HepG2 (cell line): ENCODE data around the gene ZDHHC18. TPM values are rescaled to one million over a fixed set of nuclear protein-coding genes. Genes with fewer than 3 reads are reported as not detected.

Experiments
- BRCA1 ChIP-seq: sonication (generic); formaldehyde crosslinking; IDR thresholded peaks from 2 replicates; pipeline ENCODE4 v1.4.0; 2020; ENCODE audit warnings: missing genetic modification reagents
- CEBPG ChIP-seq: IDR thresholded peaks from 2 replicates; pipeline ENCODE4 v1.6.1; 2016
- CREBL2 ChIP-seq: sonication (generic); formaldehyde crosslinking; IDR thresholded peaks from 2 replicates; pipeline ENCODE4 v1.8.1; 2023; ENCODE audit warnings: missing genetic modification reagents, mild to moderate bottlenecking, borderline replicate concordance
- E2F1 ChIP-seq: sonication (generic); formaldehyde crosslinking; IDR thresholded peaks from 2 replicates; pipeline ENCODE4 v1.5.0; 2020; ENCODE audit warnings: missing genetic modification reagents
- FOSL2 ChIP-seq: sonication (generic); formaldehyde crosslinking; IDR thresholded peaks from 2 replicates; pipeline ENCODE4 v1.4.0; 2020; ENCODE audit warnings: missing genetic modification reagents
- HDAC2 ChIP-seq: sonication (generic); formaldehyde crosslinking; IDR thresholded peaks from 2 replicates; pipeline ENCODE4 v1.4.0; 2020; ENCODE audit warnings: missing genetic modification reagents
- HHEX ChIP-seq: IDR thresholded peaks from 2 replicates; pipeline ENCODE4 v1.6.1; 2016; ENCODE audit warnings: control low read depth
- HNF4G ChIP-seq, 2 experiments: sonication (generic) in 1 of 2; formaldehyde crosslinking in 1 of 2; IDR thresholded peaks; 2 replicates each; pipeline versions ENCODE4 v1.4.0 to v1.6.1; 2011 to 2020; ENCODE audit warnings: borderline replicate concordance in 2 of 2, low read depth in 2 of 2, mild to moderate bottlenecking in 2 of 2, low read length in 1 of 2, missing genetic modification reagents in 1 of 2, moderate library complexity in 1 of 2
- HNRNPK ChIP-seq: fragments of 200-400 bp; formaldehyde crosslinking; IDR thresholded peaks from 2 replicates; pipeline ENCODE4 v1.6.1; 2018; ENCODE audit warnings: low read length, low read depth, moderate library complexity, mild to moderate bottlenecking; ENCODE audit not compliant: poor library complexity, severe bottlenecking
- HOXD1 ChIP-seq: sonication (generic); formaldehyde crosslinking; IDR thresholded peaks from 2 replicates; pipeline ENCODE4 v1.5.0; 2020; ENCODE audit warnings: missing genetic modification reagents
- IKZF1 ChIP-seq: fragments of 450-650 bp; IDR thresholded peaks from 2 replicates; pipeline ENCODE4 v1.7.1; 2016
- MXI1 ChIP-seq: IDR thresholded peaks from 3 replicates; pipeline ENCODE4 v1.6.1; 2012; ENCODE audit warnings: low read depth, low read length, inconsistent platforms, borderline replicate concordance
- RBM22 ChIP-seq: fragments of 200-400 bp; formaldehyde crosslinking; optimal IDR thresholded peaks from 2 replicates; pipeline ENCODE3; 2017; ENCODE audit warnings: mild to moderate bottlenecking, low read length, moderate library complexity
- RCOR2 ChIP-seq: IDR thresholded peaks from 2 replicates; pipeline ENCODE4 v1.6.1; 2016; ENCODE audit warnings: missing biosample characterization, missing genetic modification reagents
- SAP130 ChIP-seq: IDR thresholded peaks from 2 replicates; pipeline ENCODE4 v1.6.1; 2016; ENCODE audit warnings: low read depth
- SOX5 ChIP-seq: IDR thresholded peaks from 2 replicates; pipeline ENCODE4 v1.6.1; 2016; ENCODE audit warnings: borderline replicate concordance
- THAP8 ChIP-seq: sonication (generic); formaldehyde crosslinking; IDR thresholded peaks from 2 replicates; pipeline ENCODE4 v1.5.1; 2020; ENCODE audit warnings: missing genetic modification reagents, mild to moderate bottlenecking, borderline replicate concordance
- TOPORS ChIP-seq: sonication (generic); formaldehyde crosslinking; IDR thresholded peaks from 2 replicates; pipeline ENCODE4 v1.8.0; 2023; ENCODE audit warnings: mild to moderate bottlenecking, missing genetic modification reagents
- ZNF296 ChIP-seq: sonication (generic); formaldehyde crosslinking; conservative IDR thresholded peaks from 2 replicates; pipeline ENCODE4 v1.5.0; 2020; ENCODE audit warnings: mild to moderate bottlenecking, missing genetic modification reagents
- ZNF337 ChIP-seq: sonication (generic); formaldehyde crosslinking; IDR thresholded peaks from 2 replicates; pipeline ENCODE4 v1.5.1; 2020; ENCODE audit warnings: missing genetic modification reagents, low read depth, mild to moderate bottlenecking, borderline replicate concordance
- ZNF430 ChIP-seq: sonication (generic); formaldehyde crosslinking; IDR thresholded peaks from 2 replicates; pipeline ENCODE4 v1.9.0; 2021; ENCODE audit warnings: mild to moderate bottlenecking, missing genetic modification reagents
- ZNF503 ChIP-seq: sonication (generic); formaldehyde crosslinking; IDR thresholded peaks from 2 replicates; pipeline ENCODE4 v1.4.0; 2020; ENCODE audit warnings: missing genetic modification reagents
- ZNF589 ChIP-seq: sonication (generic); formaldehyde crosslinking; conservative IDR thresholded peaks from 2 replicates; pipeline ENCODE4 v1.8.0; 2022; ENCODE audit warnings: mild to moderate bottlenecking, moderate library complexity, missing genetic modification reagents
- ZNF7 ChIP-seq: IDR thresholded peaks from 2 replicates; pipeline ENCODE4 v1.6.1; 2016; ENCODE audit warnings: missing biosample characterization, missing genetic modification reagents
- ZNF781 ChIP-seq: sonication (generic); formaldehyde crosslinking; IDR thresholded peaks from 2 replicates; pipeline ENCODE4 v1.5.1; 2020; ENCODE audit warnings: borderline replicate concordance, mild to moderate bottlenecking, missing genetic modification reagents; ENCODE audit errors: not compliant biosample characterization
- polyA plus RNA-seq, 8 experiments: library from polyadenylated mRNA; depleted of rRNA in 3 of 8; stranded (reverse) in 7 of 8; unstranded in 1 of 8; fragments of >200 nt; fragmentation: Illumina TruSeq in 4 of 8; extraction: Trizol in 4 of 8; gene quantifications; 2 replicates each; pipeline versions ENCODE4 v1.2.1 to v1.2.3, GENCODE V29; 2011 to 2016; ENCODE audit warnings: low read depth in 4 of 8, missing spikeins in 1 of 8, mixed read lengths in 1 of 8; ENCODE audit not compliant: insufficient read depth in 1 of 8
- total RNA-seq, 5 experiments: library from RNA; depleted of rRNA; stranded (reverse); fragments of >200 nt; fragmentation: Illumina TruSeq; extraction: Trizol; gene quantifications; 2 replicates each; pipeline ENCODE4 v1.2.3, GENCODE V29; 2016; ENCODE audit warnings: low read depth in 1 of 5
- TF ChIP-seq, protein P1 (sequence below): sonication (generic); formaldehyde crosslinking; IDR thresholded peaks from 2 replicates; pipeline ENCODE4 v1.4.0; 2020; ENCODE audit warnings: missing genetic modification reagents

ZDHHC18 gene
- total and polyA plus RNA-seq, 2 of the 13 experiments (the other 11 are each of a cell fraction or from before 2014, with no cell fraction given) = 13.2 to 35.3 TPM

DNA sequence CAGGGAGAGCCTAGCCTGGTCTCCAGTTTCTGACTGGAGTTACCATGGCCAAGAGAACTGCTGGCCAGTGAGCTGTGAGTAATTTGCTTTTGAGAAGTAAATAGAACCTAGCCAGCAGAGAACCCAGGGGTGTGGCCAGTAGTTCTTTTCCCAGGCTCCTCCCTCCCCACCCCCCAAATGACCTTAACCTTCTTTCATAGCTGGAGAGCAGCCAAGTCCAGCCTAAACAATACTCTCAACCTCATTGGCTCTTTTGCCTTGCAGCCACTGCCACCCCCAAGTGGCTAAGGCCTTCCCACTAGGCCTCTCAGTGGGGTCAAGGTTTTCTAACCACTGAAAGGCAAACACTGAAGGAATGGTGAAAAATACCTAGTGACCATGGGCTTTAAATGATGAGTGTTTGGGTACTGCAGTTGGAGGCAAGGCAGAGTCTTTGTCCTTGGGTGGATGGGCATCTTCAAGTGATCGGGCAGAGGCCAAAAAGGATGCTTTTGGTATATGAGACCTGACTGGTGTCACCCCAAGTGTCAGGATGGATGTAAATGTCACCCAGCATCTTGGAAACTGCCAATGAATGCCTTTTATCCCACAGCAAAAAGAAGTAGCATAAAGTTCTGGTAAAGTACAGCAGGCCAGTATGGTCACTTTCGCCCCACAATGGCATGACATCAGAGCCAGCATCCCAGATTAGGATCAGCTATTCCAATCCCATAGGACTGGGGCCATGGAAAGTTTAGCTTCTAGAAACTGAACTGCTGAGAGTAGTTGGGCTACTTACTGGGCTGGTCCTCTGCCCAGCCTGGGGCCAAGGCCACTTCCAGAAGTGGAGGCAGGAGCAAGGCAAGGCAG lies 42.2 kb upstream of the ZDHHC18 start (continued):
- peak; percentile 50 for TF ChIP-seq ZNF503
- TF ChIP-seq, protein P1, sequence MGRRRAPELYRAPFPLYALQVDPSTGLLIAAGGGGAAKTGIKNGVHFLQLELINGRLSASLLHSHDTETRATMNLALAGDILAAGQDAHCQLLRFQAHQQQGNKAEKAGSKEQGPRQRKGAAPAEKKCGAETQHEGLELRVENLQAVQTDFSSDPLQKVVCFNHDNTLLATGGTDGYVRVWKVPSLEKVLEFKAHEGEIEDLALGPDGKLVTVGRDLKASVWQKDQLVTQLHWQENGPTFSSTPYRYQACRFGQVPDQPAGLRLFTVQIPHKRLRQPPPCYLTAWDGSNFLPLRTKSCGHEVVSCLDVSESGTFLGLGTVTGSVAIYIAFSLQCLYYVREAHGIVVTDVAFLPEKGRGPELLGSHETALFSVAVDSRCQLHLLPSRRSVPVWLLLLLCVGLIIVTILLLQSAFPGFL (CRISPR knock-in tag) = no peak
- TF ChIP-seq BRCA1 (CRISPR knock-in tag) = no peak
- TF ChIP-seq ZNF337 = 0 out of 2 replicates have a peak, but pooled peaks have one; percentile 51
- no peak for TF ChIP-seq ZNF589 (CRISPR knock-in tag)
- peak; percentile 88 for TF ChIP-seq SAP130 (CRISPR knock-in tag)
- TF ChIP-seq CEBPG (CRISPR knock-in tag) = peak; percentile 51
- TF ChIP-seq HNF4G (IDR thresholded peaks at IDR 0.05; ENCODE audit: borderline replicate concordance, low read depth, low read length) = peak; percentile 45; the same call in 1 of the 2 replicates
- peak; percentile 31; the same call in 1 of the 2 replicates for TF ChIP-seq HNF4G (CRISPR knock-in tag; IDR thresholded peaks at IDR 0.05; ENCODE audit: borderline replicate concordance, low read depth)
- no peak for TF ChIP-seq HNRNPK
- TF ChIP-seq HOXD1 = no peak
- TF ChIP-seq ZNF430 (CRISPR knock-in tag) = no peak
- peak; percentile 85 for TF ChIP-seq HDAC2 (CRISPR knock-in tag)
- no peak for TF ChIP-seq CREBL2 (CRISPR knock-in tag)
- TF ChIP-seq SOX5 (CRISPR knock-in tag) = peak; percentile 86
- TF ChIP-seq THAP8 (CRISPR knock-in tag) = peak; percentile 65; the same call in 1 of the 2 replicates
- TF ChIP-seq ZNF781 (CRISPR knock-in tag) = peak; percentile 37
- peak; percentile 73 for TF ChIP-seq RBM22
- no peak for TF ChIP-seq E2F1
- TF ChIP-seq TOPORS = no peak
- TF ChIP-seq IKZF1 = no peak
- TF ChIP-seq MXI1 = peak; percentile 42; the same call in 1 of the 3 replicates
- TF ChIP-seq RCOR2 (CRISPR knock-in tag) = peak; percentile 40; the same call in 1 of the 2 replicates
- TF ChIP-seq FOSL2 (CRISPR knock-in tag) = peak; percentile 75
- no peak for TF ChIP-seq ZNF7
- no peak for TF ChIP-seq ZNF296 (CRISPR knock-in tag)
- no peak for TF ChIP-seq HHEX (CRISPR knock-in tag)
